K562 (cell line): Measurements from ENCODE around the gene ARMC8. TPM values are rescaled to one million over a fixed set of nuclear protein-coding genes. Genes with fewer than 3 reads are reported as not detected.

ENCODE experiments used
- ARID3A ChIP-seq: IDR thresholded peaks from 2 replicates; pipeline ENCODE4 v1.6.1; 2012; ENCODE audit warnings: low read depth, low read length, improper control_type of control experiment, borderline replicate concordance
- GATA2 ChIP-seq: sonication (generic); formaldehyde crosslinking; IDR thresholded peaks from 2 replicates; pipeline ENCODE4 v1.4.0; 2020; ENCODE audit warnings: mild to moderate bottlenecking, missing genetic modification reagents
- RAD21 ChIP-seq, 2 experiments: fragments of 250-450 bp in 1 of 2; fragments of 450-650 bp in 1 of 2; sonication (Bioruptor Pico) in 1 of 2; formaldehyde crosslinking in 1 of 2; IDR thresholded peaks in 1 of 2; conservative IDR thresholded peaks in 1 of 2; 2 replicates each; pipeline versions ENCODE4 v1.4.0 to v1.8.0; 2020 to 2022; ENCODE audit warnings: mild to moderate bottlenecking in 2 of 2, moderate library complexity in 1 of 2
- REST ChIP-seq, 2 experiments: fragments of 450-650 bp; formaldehyde crosslinking in 1 of 2; IDR thresholded peaks; 2 replicates each; pipeline versions ENCODE4 v1.4.0 to v1.6.1; 2014 to 2020; ENCODE audit warnings: mild to moderate bottlenecking in 2 of 2, borderline replicate concordance in 1 of 2, low read depth in 1 of 2
- ZNF282 ChIP-seq: sonication (generic); formaldehyde crosslinking; IDR thresholded peaks from 2 replicates; pipeline ENCODE4 v1.8.1; 2023; ENCODE audit warnings: missing genetic modification reagents
- ZNF589 ChIP-seq: fragments of 200-800 bp; sonication (Bioruptor generic); IDR thresholded peaks from 2 replicates; pipeline ENCODE4 v1.6.1; 2016; ENCODE audit warnings: low read depth, missing genetic modification characterization, missing compliant biosample characterization
- polyA plus RNA-seq, 8 experiments: library from polyadenylated mRNA; depleted of rRNA in 4 of 8; stranded (reverse) in 5 of 8; unstranded in 3 of 8; fragments of >200 nt; fragmentation: Nextera tagmentation in 2 of 8; fragmentation: Illumina TruSeq in 1 of 8; extraction: Ambion mirVana in 2 of 8; extraction: Trizol in 1 of 8; gene quantifications; 2 replicates each; pipeline versions ENCODE4 v1.2.1 to v1.2.3, GENCODE V29; 2011 to 2014; ENCODE audit warnings: inconsistent platforms in 1 of 8, missing spikeins in 1 of 8
- total RNA-seq, 7 experiments: library from RNA; depleted of rRNA in 6 of 7; stranded (reverse); fragments of >200 nt in 6 of 7; fragmentation: Illumina TruSeq in 2 of 7; extraction: Trizol in 2 of 7; gene quantifications; 2 replicates each; pipeline versions ENCODE4 v1.2.1 to v1.2.3, GENCODE V29; 2011 to 2021; ENCODE audit warnings: low replicate concordance in 1 of 7

The ARMC8 gene
- total and polyA plus RNA-seq, 9 of the 15 experiments (the other 6 are each of a cell fraction or from before 2014, with no cell fraction given): 22.4 to 76.1 (median 37.3) TPM

GRCh38 chr3:138180375-138181029 is 6.6 kb upstream of the ARMC8 start (continued):
- peak; percentile 75; the same call in 1 of the 2 replicates for TF ChIP-seq REST (IDR thresholded peaks at IDR 0.05; ENCODE audit: borderline replicate concordance)
- TF ChIP-seq REST (CRISPR knock-in tag; IDR thresholded peaks at IDR 0.05; ENCODE audit: low read depth): no peak
- TF ChIP-seq GATA2 (CRISPR knock-in tag): no peak
- no peak for TF ChIP-seq ZNF589 (CRISPR knock-in tag)
- peak; percentile 74; the same call in 1 of the 2 replicates for TF ChIP-seq ARID3A
- no peak for TF ChIP-seq ZNF282 (CRISPR knock-in tag)
- peak; percentile 81 to 88 for TF ChIP-seq RAD21 (CRISPR knock-in tag; conservative IDR thresholded peaks at IDR 0.05 in 1 of 2, IDR thresholded peaks at IDR 0.05 in 1 of 2)
